Activated T-helper 2 cell treated with anti-CD3 and anti-CD28 coated beads, Interferon-gamma antibody, Interleukin-2, Interleukin-4, amounts not matched to agents 10 μg/mL and 5 μg/mL and 100 μg/mL, durations not matched to agents 14 hours and 24 hours and 36 hours (primary cell): ENCODE results near the gene LYRM4. TPM values are rescaled to one million over a fixed set of nuclear protein-coding genes. Genes with fewer than 3 reads are reported as not detected.

ENCODE experiments used
- DNase-seq: peaks from one replicate; pipeline ENCODE4 v3.0.0; 2021; ENCODE audit warnings: low spot score
- H3K27ac Mint-ChIP-seq: one replicate; pipeline ENCODE4 v1.8.0; 2021; ENCODE audit warnings: mixed read lengths
- H3K27me3 Mint-ChIP-seq: one replicate; pipeline ENCODE4 v1.8.0; 2021; ENCODE audit warnings: low read depth, mixed read lengths
- H3K36me3 Mint-ChIP-seq: one replicate; pipeline ENCODE4 v1.8.0; 2021; ENCODE audit warnings: low read depth, mixed read lengths
- H3K4me1 Mint-ChIP-seq: one replicate; pipeline ENCODE4 v1.8.0; 2021; ENCODE audit warnings: low read depth, mixed read lengths
- H3K4me3 Mint-ChIP-seq: one replicate; pipeline ENCODE4 v1.8.0; 2021; ENCODE audit warnings: low read depth, mild to moderate bottlenecking, moderate library complexity, mixed read lengths
- H3K9me3 Mint-ChIP-seq: one replicate; pipeline ENCODE4 v1.8.0; 2021; ENCODE audit warnings: mixed read lengths
- intact Hi-C: fragments of 100-400 bp; cut with micrococcal nuclease; formaldehyde crosslinking; loops from one replicate; pipeline ENCODE4 v1.15.1; 2023
- total RNA-seq: library from RNA; stranded (reverse); gene quantifications from 2 replicates; pipeline ENCODE4 v1.2.3, GENCODE V29; 2022

The LYRM4 gene
- total RNA-seq, 1 donor from 2014 or later = 48.6 TPM

DNA sequence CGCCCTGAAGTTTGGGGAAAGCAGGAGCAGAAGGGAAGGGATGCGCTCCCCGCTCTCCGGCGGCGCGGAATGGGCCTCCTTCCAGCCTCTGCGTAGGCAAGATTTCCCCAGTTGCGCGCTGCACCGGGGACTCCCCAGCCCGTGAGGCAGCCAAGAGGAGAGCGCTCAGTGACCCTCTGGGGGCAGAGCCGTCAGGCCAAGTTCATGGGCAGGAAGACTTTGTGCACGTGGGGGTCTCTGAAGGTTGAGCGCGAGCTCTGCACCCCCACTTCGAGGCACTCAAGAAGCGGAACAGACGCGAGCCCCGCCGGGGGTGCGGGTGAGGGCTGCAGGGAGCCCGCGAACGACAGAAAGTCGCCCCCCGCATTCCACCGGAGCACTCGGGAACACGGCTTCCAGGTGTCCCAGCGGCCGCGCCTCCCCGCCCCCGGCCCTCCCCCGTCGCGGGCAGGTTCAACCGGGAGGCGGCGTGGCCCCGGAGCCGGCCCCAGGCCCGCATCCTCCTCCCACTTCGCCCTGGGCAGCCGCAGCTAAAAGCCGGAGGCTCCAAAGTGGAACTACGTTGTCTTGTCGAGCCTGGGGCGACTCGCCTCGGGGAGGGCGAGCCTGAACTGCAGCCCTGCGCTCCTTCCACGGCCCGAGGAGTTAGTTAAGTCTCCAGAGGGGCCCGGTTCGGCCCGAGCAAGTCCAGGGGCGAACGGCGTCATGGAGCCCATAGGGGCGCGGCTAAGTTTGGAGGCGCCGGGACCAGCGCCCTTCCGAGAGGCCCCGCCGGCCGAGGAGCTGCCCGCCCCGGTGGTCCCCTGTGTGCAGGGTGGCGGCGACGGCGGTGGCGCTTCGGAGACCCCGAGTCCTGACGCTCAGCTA is 175.7 kb downstream of the LYRM4 start, which contains the start of gene PPP1R3G:
Gene PPP1R3G (plus strand): TSS at position 561 of the 867 bp plus-strand sequence. CDS start 145 bp downstream, at position 706.
- Mint-ChIP-seq H3K9me3 (no peaks in the 10 kb centered on the region), H3K27me3 (peaks cover 65% of the 10 kb centered on the region), H3K36me3 (no peaks in the 10 kb centered on the region), H3K27ac (no peak within 1 kb of the TSS), H3K4me1 (no peaks in the 10 kb centered on the region), H3K4me3 (peak within 1 kb of the TSS; percentile 76)
- DNase-seq = no peak
- intact Hi-C loops = loop anchor here (5.0 kb wide), 1 partner anchor 917 kb away; no protein-coding TSS in a partner anchor

DNA sequence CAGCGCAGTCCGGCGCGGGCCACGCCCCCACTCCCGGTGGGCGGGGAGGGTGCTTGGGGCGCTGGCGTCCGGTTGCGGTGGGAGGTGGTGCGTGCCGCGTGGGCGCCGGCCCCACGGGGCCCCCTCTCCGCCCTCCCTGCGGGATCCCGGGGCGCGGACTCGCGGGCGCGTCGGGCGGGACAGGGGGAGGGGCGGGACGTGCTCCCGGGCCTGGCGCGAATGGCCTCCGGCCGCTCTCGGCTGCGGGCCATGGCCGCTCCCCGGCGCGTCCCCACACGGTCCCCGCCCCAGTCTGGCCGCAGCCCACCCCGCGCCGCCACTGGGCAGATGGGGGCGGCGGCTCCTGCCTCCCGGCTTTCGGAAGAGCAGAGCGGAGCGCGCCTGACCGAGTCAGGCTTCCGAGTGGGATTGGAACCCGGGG is 176.4 kb downstream of the LYRM4 start:
- Mint-ChIP-seq H3K27me3 (peaks cover 66% of the 10 kb centered on the region), H3K9me3 (no peaks in the 10 kb centered on the region), H3K4me1 (no peaks in the 10 kb centered on the region), H3K27ac (no peak overlapping the region), H3K36me3 (no peaks in the 10 kb centered on the region), H3K4me3 (peak overlapping the region; percentile 76)
- no peak for DNase-seq
- intact Hi-C loops = no loop called here

DNA sequence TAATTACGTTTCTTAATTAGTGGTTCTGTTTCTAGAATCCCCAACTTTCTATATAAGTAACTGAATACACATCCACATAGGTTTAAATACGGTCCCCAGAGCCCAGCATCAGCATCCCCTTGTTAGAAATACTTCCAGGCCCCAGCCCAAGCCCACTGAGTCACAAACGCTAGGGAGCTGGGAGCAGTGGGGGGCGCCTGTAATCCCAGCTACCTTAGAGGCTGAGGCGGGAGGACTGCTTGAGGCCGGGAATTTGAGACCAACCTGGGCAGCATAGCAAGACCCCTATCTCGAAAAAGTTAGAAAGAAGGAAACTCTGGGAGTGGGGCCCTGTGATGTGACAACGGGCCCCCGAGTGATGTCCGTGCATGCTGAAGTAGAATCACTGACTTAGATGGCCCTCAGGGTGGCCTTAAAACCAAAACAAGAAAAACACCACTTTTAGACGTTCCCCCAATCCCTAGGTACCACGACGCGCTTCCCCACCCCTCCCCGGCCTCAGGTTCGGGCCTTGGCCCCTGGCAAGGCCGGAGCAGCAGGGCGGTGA is 176.9 kb downstream of the LYRM4 start:
- intact Hi-C loops = no loop called here
- H3K9me3 Mint-ChIP-seq = no peaks in the 10 kb centered on the region
- H3K36me3 Mint-ChIP-seq = no peaks in the 10 kb centered on the region
- no peak overlapping the region for H3K27ac Mint-ChIP-seq
- no peak for DNase-seq
- H3K27me3 Mint-ChIP-seq = peaks cover 68% of the 10 kb centered on the region
- H3K4me3 Mint-ChIP-seq = peak overlapping the region; percentile 32
- no peaks in the 10 kb centered on the region for H3K4me1 Mint-ChIP-seq

DNA sequence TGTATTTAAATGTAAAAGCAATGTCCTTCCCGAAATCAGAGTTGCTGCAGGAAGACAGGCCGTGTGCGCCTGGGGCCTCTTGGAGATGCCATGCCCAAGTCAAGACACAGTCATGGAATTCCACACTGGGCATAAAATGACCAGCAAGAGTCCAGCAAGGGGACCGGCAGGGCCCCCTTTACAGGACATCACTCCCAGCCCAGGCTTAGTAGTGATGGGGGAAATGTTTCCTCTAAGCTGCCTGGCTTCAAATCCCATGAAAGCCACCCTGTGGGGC is 177.5 kb downstream of the LYRM4 start:
- intact Hi-C loops = no loop called here
- DNase-seq = no peak
- H3K9me3 Mint-ChIP-seq = no peaks in the 10 kb centered on the region
- no peaks in the 10 kb centered on the region for H3K4me1 Mint-ChIP-seq
- H3K27ac Mint-ChIP-seq = no peak overlapping the region
- H3K4me3 Mint-ChIP-seq = no peak overlapping the region
- no peaks in the 10 kb centered on the region for H3K36me3 Mint-ChIP-seq
- H3K27me3 Mint-ChIP-seq = peaks cover 66% of the 10 kb centered on the region

DNA sequence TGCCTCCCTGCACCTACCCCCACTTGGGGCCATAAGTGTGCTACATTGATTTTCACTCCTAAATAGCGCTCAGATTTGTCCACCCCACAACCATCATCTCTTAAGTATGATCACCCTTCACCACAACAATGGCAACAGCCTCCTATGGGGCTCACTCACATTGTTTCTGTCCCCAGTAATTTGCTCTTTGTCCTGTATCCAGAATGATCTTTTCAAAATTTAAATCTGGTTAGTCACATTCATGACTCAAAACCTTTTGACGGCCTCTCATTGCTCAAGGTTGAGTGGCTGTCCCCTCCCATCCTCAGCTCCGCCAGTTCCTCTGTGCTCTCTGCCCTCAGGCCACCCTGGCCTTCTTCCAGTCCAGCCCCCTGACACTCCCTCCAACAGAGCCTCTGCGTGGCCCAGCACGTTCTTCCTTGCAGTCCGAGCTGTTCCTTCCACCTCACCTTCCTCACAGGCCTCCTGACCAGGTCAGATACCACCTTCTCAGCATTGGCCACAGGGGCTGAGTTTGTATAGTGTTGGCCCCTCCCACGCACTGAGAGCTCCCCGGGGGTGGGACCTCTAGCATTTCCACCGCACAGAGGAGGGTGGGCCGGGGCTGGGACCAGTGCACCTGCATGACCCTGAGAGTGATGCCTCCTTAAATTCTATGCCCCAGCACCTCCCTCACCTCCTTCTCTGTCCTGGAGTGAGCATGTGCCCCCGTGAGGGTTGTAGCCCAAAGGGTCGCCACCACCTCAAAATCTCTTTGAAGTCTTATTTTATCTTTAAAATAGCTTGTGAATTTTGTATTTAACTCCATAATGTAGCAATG is 178.1 kb downstream of the LYRM4 start:
- H3K36me3 Mint-ChIP-seq = no peaks in the 10 kb centered on the region
- intact Hi-C loops = no loop called here
- DNase-seq = no peak
- H3K27me3 Mint-ChIP-seq = peaks cover 63% of the 10 kb centered on the region
- no peaks in the 10 kb centered on the region for H3K4me1 Mint-ChIP-seq
- H3K4me3 Mint-ChIP-seq = no peak overlapping the region
- no peak overlapping the region for H3K27ac Mint-ChIP-seq
- no peaks in the 10 kb centered on the region for H3K9me3 Mint-ChIP-seq

DNA sequence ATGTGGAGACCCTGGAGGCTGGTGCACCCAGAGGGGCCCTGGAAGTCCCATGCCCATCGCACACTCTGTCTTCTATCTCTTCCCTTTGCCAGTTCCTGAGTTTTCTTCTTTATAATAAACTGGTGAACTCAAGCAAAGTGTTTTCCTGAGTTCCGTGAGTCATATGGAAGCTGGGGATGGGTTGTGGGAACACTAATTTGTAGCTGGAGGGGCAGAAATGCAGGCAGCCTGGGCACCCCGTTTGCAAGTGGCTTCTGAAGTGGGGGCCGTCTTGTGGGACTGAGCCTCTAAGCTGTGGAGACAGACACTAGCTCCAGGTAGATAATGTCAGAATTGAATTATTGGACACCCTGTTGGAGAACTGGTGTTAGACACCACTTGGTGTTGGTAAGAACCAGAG is 178.8 kb downstream of the LYRM4 start:
- intact Hi-C loops = no loop called here
- Mint-ChIP-seq H3K4me1 (no peaks in the 10 kb centered on the region), H3K36me3 (no peaks in the 10 kb centered on the region), H3K27ac (no peak overlapping the region), H3K4me3 (no peak overlapping the region), H3K9me3 (no peaks in the 10 kb centered on the region), H3K27me3 (peaks cover 62% of the 10 kb centered on the region)
- DNase-seq = no peak

DNA sequence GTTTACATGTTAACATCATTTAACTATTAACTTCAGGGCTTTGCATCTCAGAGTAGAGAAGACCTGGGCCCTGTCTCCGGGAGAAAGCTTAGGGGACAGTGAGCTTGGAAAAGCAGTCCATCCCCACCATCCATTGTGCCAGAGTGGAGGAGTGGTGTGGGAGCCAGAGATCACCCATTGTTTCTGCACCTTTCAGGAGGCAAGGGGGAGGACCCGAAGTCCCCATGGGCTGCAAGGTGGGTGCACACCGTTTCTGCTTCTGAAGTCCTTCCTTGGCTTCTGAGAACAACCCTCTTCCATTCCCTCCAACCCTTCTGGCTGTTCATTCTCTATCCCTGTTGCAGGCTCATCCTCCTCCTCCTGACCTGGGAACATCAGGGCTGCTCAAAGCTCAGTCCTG is 179.6 kb downstream of the LYRM4 start:
- H3K36me3 Mint-ChIP-seq = no peaks in the 10 kb centered on the region
- no peaks in the 10 kb centered on the region for H3K4me1 Mint-ChIP-seq
- peaks cover 59% of the 10 kb centered on the region for H3K27me3 Mint-ChIP-seq
- H3K27ac Mint-ChIP-seq = no peak overlapping the region
- intact Hi-C loops = no loop called here
- H3K4me3 Mint-ChIP-seq = no peak overlapping the region
- DNase-seq = no peak
- H3K9me3 Mint-ChIP-seq = no peaks in the 10 kb centered on the region

DNA sequence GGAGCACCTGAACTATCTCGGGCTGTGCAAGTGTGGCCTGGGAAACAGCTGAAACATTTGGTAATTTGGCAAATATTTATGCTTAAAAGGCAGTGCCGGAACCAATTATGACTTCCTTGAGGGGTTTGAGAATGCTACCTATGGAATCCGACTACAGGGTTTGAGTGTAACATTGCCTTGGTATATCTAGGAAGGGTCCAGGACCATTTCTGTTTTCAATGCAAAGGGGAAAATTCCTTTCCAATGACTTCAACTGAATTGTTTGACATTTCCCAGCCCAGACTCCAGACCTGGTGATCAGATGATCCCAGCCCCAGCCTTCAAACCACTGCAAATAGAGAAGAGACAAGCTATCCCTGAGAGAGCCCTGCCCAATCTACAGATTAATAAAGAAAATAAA is 180.2 kb downstream of the LYRM4 start:
- no peak overlapping the region for H3K27ac Mint-ChIP-seq
- no peaks in the 10 kb centered on the region for H3K4me1 Mint-ChIP-seq
- H3K4me3 Mint-ChIP-seq = no peak overlapping the region
- DNase-seq = no peak
- intact Hi-C loops = no loop called here
- H3K9me3 Mint-ChIP-seq = no peaks in the 10 kb centered on the region
- peaks cover 59% of the 10 kb centered on the region for H3K27me3 Mint-ChIP-seq
- H3K36me3 Mint-ChIP-seq = no peaks in the 10 kb centered on the region

DNA sequence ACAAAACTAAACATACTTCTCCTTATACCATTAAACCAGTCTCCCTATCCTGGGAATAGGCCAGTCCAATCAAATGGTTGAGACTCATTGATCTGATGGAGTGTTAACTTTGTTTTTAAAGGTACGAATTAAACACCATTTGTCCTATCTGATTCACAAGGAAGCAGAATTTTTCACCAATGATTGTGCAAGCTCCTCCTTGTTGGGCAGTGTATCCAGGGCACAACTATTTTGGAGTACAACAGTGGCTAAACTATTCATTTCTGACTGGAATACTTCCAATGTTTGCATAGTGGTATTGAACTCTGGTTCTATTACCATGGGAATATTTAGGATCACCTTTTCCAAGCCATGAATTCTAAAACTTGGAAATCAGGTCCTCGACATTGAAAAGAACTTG is 181.1 kb downstream of the LYRM4 start:
- intact Hi-C loops = no loop called here
- Mint-ChIP-seq H3K4me1 (no peaks in the 10 kb centered on the region), H3K36me3 (no peaks in the 10 kb centered on the region), H3K4me3 (no peak overlapping the region), H3K9me3 (no peaks in the 10 kb centered on the region), H3K27ac (no peak overlapping the region), H3K27me3 (peaks cover 63% of the 10 kb centered on the region)
- no peak for DNase-seq

DNA sequence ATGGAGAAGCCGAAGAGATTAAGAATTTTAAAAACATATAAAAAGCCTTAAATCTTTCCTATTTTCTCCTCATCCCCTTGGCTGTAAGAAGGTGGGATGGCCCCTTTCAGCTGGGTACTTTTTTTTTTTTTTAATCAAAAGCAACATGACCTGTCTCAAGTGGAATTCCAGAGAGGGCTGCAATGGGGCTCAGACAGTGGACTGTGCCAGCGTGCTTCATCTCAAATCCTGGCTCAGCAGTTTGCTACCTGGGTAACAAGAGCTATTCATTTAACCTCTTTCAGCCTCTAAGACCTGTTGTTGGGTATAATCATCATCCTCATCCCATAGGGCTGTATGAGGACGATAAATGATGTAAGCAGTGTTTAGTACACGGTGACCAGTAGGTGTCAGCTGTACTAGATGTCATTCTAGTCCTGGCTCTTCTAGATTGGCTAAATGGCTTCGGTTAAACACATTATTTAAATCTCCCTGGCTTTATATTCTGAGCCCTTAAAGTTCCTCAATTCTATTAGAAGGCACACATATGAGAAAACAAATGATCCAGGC is 182.6 kb downstream of the LYRM4 start:
- Mint-ChIP-seq H3K36me3 (no peaks in the 10 kb centered on the region), H3K9me3 (no peaks in the 10 kb centered on the region), H3K27me3 (peaks cover 56% of the 10 kb centered on the region), H3K4me3 (no peak overlapping the region), H3K27ac (no peak overlapping the region), H3K4me1 (no peaks in the 10 kb centered on the region)
- intact Hi-C loops = no loop called here
- no peak for DNase-seq

DNA sequence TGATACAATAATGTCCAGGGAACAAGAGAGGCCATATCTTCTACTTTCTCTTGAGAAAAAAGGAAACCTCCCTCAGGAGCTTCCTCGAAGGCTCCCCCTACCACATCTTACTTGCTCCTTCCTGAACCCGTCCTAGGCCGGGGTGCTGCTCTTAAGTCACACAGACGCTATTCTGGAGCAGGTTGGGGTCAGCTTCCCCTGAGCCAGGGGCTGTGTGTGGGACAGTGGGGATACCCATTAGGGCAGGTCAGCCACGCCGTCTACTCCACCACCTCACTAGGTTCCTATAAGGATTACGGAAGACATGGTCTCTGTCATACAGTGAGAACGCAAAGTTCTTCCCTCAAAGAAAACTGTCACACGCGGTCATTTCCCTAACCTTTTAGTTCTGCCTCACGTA is 183.8 kb downstream of the LYRM4 start:
- H3K27ac Mint-ChIP-seq = no peak overlapping the region
- H3K4me3 Mint-ChIP-seq = no peak overlapping the region
- peaks cover 45% of the 10 kb centered on the region for H3K27me3 Mint-ChIP-seq
- DNase-seq = no peak
- peaks cover 6% of the 10 kb centered on the region for H3K4me1 Mint-ChIP-seq
- H3K9me3 Mint-ChIP-seq = no peaks in the 10 kb centered on the region
- intact Hi-C loops = no loop called here
- no peaks in the 10 kb centered on the region for H3K36me3 Mint-ChIP-seq

DNA sequence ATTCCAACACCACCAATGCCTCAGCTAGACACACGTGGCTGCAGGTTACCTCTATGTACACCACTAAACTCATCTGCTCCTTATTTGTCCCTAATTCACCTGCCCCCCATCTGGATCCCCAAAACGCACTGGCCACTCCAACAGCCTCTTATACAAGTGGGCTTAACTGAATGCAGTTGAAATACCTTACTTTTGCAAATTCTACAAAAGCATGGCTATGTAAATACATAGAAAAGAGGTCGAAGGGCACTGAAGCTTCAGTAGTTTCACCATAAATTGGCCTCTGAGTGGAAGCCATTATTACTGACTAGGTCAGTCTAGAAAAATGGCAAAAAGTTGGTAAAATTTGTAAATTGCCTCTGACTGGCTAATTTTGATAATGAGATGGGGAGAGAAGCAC is 186.8 kb downstream of the LYRM4 start:
- no peaks in the 10 kb centered on the region for H3K36me3 Mint-ChIP-seq
- H3K9me3 Mint-ChIP-seq = no peaks in the 10 kb centered on the region
- intact Hi-C loops = no loop called here
- H3K4me3 Mint-ChIP-seq = no peak overlapping the region
- H3K4me1 Mint-ChIP-seq = peaks cover 6% of the 10 kb centered on the region
- H3K27me3 Mint-ChIP-seq = peaks cover 21% of the 10 kb centered on the region
- DNase-seq = no peak
- no peak overlapping the region for H3K27ac Mint-ChIP-seq

DNA sequence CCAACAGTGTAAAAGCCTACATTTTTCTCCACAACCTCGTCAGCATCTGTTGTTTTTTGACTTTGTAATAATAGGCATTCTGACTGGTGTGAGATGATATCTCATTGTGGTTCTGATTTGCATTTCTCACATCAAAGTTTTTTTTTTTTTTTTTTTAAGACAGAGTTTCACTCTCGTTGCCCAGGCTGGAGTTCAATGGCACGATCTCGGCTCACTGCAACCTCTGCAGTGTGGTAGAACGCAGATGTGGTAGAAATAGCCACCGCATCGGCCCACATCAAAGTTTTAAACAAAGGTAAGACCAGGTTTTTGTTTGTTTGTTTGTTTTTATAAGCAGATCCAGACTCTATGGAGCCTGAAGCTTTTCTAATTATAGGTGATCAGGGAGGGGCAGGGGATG is 188.3 kb downstream of the LYRM4 start:
- Mint-ChIP-seq H3K36me3 (no peaks in the 10 kb centered on the region), H3K4me3 (no peak overlapping the region), H3K27ac (no peak overlapping the region), H3K4me1 (peaks cover 6% of the 10 kb centered on the region), H3K9me3 (no peaks in the 10 kb centered on the region), H3K27me3 (peaks cover 19% of the 10 kb centered on the region)
- intact Hi-C loops = no loop called here
- DNase-seq = no peak
